GM08714 (cell line): ENCODE data around the gene DNAAF8.
A peak's percentile ranks its signal among the peaks of the same experiment; 100 is the strongest.

Source experiments
- H3K4me3 ChIP-seq: fragments of 200-500 bp; sonication (Bioruptor generic); 2 replicates; pipeline ENCODE4 v1.5.1; 2014; ENCODE audit warnings: mild to moderate bottlenecking, low read length, inconsistent platforms
- ZNF274 ChIP-seq: IDR thresholded peaks from 2 replicates; pipeline ENCODE4 v1.6.1; 2012; ENCODE audit warnings: mild to moderate bottlenecking, low read depth, low read length

Gene DNAAF8

GRCh38 chr16:4691666-4692412, 42.5 kb upstream of the DNAAF8 start:
- no peak for TF ChIP-seq ZNF274
- no peak overlapping the region for H3K4me3 ChIP-seq

DNA sequence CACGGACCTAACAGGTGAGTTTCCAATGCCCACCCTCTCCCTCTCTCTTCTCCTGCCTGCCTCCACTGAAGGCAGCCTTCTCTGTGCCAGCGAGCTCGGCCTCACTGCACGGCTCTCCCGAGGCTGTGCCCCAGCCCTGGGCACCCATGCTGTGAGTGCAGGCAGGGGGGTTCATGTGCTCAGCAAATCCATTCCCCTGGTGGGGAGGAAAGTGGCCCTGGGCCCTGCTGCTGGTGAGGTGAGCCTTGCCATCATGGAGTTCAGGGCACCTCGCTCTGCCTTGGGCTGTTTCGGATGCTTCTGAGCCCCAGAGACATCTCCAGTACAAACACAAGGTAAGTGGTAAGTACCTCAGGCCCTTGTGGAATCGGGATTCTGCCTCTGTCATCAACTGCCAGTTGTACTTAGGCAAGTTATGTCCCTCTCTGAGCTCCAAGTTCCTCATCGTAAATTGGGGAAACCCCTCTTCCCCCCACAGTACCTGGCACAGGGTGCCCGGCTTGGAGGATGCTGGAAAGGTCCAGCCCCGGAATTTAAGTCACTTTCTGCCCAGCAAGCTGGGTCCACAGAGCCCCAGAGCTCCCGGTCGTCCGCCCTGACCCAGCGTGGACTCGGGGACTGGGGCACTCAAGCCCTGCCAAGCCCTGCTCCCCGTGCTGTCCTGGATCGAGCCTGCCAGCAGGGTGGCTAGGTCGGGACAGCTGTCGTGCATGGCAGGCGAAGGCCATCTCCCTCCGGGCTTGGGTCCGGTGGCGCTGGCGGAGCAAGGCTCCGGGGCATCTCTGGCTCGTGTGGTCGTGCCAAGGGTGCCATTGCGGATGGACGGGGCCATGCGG, 41.7 kb upstream of the DNAAF8 start:
- peak overlapping the region; percentile 68; the same call in 1 of the 2 replicates for H3K4me3 ChIP-seq
- TF ChIP-seq ZNF274 = no peak

DNA sequence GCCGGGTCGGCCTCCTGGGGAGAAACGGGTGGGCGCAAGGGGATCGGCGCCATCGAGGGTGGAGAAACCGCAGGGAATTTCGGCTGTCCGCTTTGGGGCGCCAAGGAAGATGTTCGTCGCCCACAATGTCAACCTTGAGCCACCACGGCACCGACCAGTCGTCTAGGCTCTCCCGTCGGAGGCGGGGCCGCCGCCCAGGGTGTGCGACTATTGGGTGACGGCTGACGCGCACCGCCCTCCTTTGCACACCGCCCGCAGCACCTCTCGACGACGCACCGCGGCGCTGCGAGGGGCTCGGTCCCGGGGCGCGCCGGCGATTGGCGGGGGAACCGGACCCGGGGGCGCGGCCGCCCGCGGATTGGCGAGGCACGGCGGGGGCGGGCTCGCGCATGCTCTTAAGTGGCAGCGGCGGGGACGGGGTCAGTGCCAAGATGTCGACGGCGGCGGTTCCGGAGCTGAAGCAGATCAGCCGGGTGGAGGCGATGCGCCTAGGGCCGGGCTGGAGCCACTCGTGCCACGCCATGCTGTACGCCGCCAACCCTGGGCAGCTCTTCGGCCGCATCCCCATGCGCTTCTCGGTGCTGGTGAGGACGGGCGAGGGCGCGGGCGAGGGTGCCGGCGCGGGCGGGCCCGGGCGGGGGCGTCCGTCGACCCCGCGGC, 40.9 kb upstream of the DNAAF8 start, which contains the start of gene NUDT16L1:
TSS of gene NUDT16L1 (plus strand) at position 267 of the 660 bp plus-strand sequence. CDS start at position 432, 165 bp downstream.
- H3K4me3 ChIP-seq = peak within 1 kb of the TSS; percentile 91
- TF ChIP-seq ZNF274 = no peak

- H3K4me3 ChIP-seq = peak overlapping the region; percentile 91
- no peak for TF ChIP-seq ZNF274
Observed at GRCh38 chr16:4693956-4694641, 40.2 kb upstream of the DNAAF8 start.

DNA sequence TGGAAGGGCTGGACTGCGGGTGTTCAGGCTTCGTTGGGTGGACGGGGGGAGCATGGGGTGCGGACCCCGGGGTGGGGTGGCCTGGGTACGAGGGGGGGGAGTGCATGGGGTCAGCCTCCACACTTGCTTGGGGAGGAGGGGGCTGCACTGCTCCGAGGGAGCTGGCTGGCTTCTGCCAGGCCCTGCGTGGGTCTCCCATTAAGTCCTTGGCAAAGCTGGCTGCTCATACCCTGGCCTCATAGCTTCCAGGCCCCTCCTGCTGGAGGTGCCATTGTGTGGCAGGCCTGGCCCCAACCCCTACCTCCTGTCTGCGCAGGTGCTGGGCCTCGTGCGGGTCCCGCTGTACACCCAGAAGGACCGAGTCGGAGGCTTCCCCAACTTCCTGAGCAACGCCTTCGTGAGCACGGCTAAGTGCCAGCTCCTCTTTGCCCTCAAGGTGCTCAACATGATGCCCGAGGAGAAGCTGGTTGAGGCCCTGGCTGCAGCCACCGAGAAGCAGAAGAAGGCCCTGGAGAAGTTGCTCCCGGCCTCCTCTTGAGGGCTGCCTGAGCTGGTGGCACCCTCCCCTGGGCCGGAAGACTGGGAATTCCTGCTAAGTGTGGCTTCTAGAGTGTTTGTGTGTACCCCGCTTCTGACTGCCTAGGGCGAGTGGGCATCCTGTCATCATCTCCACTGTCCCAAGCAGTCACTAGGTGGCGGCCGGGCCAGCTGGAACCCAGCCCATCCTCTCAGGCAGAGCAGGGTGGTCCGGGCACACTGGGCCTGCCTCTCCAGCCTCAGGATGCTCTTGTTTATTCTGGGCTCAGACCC, 39.5 kb upstream of the DNAAF8 start:
- TF ChIP-seq ZNF274 = no peak
- H3K4me3 ChIP-seq = peak overlapping the region; percentile 91

DNA sequence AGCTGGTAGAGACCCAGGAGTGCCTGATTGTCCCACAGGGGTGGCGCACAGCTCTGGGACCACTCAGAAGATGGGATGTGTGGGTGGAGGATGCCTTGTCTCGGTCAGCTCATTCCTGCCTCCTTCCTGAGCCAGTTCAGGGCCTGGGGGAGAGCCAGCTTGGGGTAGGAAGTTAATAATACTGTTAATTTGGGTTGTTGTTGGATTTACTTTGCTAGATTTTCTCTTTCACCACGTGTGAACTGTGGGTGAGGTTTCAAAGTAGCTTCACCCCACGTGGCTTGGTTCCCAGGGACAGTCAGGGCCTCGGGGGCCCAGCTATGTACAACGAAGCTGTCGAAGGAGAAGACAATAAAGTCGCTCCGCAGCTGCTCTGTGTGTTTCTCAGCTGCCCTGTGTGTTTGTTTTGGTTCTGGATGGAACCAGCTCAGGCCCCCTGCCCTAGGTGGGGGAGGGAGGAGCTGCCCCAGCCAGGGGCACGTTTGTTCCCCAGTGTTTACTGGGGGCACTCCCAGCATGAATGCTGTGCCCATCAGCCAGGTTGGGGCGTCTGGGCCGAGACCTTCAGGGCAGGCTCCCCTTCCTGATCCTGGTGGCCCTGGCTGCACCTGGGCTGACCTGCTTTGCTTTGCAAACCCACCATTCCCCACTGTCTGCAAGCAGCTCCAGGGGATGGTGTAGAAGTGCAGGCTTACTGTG, 38.7 kb upstream of the DNAAF8 start:
- H3K4me3 ChIP-seq = no peak overlapping the region
- no peak for TF ChIP-seq ZNF274

GRCh38 chr16:4696172-4696904, 38.0 kb upstream of the DNAAF8 start:
- no peak overlapping the region for H3K4me3 ChIP-seq
- no peak for TF ChIP-seq ZNF274

DNA sequence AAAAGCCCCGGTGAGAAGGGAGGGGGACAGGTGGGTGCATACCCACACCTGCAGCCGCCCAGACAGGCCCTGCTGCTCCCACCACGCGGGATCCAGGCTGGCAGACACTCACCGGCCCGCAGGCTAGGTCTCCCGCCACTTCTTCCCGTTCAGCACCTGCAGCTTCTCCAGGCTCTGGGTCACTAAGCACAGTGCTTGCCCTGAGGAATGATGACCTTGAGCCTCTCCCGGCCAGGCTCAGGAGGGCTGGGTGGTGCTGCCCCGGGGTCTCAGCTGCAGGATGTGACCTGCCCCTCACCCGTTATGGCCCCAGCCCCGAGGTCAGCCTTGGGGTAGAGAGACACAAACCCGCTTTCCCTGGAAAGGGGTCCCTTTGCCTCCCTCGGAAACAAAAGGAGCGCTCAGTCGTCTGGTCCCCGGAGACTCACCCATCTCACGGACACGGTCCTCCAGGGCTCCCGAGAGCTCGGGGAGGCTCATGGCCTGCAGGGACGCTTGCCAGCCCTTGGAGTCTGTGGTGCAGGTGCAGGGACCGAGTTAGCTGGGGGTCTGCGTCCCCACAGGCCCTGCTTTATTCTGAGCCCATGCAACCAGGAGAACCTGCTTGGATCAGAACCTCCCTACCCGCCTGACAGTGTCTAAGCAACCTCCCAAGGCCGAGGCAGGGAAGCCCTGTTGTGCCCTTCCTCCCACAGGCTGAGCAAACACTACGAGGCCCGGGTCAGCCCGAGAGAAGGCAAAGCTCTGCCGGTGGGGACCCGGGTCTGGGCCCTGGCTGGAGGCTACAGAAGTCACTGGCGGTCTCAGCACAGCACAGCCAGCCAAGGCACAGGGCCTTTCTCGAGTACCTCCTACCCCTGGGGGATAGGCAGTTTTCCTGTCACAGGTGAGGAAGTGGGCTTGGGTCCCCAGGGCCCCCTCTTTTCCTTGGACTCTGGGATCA, 37.2 kb upstream of the DNAAF8 start:
- H3K4me3 ChIP-seq = no peak overlapping the region
- TF ChIP-seq ZNF274 = no peak

DNA sequence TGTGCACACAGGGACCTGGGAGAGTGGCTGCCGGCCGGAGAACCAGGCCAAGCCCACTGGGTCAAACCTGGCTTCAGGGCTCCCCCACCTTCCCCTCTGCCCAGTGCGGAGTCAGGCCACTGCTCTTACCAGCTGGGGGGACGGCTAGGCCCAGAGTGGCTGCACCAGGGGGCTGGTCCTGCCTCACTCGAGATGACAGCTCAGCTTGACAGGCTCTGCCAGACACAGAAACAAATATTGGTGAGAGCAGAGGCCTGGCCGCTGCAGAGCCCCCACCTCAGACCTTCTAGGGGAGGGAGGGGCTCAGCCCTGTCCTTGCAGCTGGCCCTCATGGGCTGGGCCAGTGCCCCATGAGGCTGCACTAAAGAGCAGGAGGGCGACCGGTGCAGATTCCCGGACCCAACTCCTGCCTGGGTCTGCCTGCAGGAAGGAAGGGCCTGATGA, 36.5 kb upstream of the DNAAF8 start:
- no peak for TF ChIP-seq ZNF274

GRCh38 chr16:4698321-4699045, 35.9 kb upstream of the DNAAF8 start:
- no peak for TF ChIP-seq ZNF274
- H3K4me3 ChIP-seq = no peak overlapping the region

More for the DNA sequence above, 36.5 kb upstream of the DNAAF8 start:
- no peak overlapping the region for H3K4me3 ChIP-seq
